GM23338 (cell line): ENCODE measurements around the gene PRKD3.

Experiments
- CREB1 ChIP-seq: fragments of 250-450 bp; sonication (Bioruptor Pico); IDR thresholded peaks from 2 replicates; pipeline ENCODE4 v1.5.0; 2020; ENCODE audit warnings: low read depth, mild to moderate bottlenecking, moderate library complexity
- CTCF ChIP-seq, 2 experiments: fragments of 200-600 bp in 1 of 2; sonication (generic) in 1 of 2; conservative IDR thresholded peaks; 2 replicates each; pipeline versions ENCODE4 v1.5.1 to v1.6.1; 2016 to 2017; ENCODE audit warnings: antibody characterized with exemption in 2 of 2, low read depth in 2 of 2, mild to moderate bottlenecking in 2 of 2, moderate library complexity in 1 of 2
- ETS1 ChIP-seq: IDR thresholded peaks from 2 replicates; pipeline ENCODE4 v1.6.1; 2016; ENCODE audit warnings: antibody characterized with exemption
- EZH2 ChIP-seq: fragments of 200-600 bp; sonication (generic); IDR thresholded peaks from one replicate; pipeline ENCODE4 v1.8.0; 2017; ENCODE audit warnings: antibody characterized with exemption, mild to moderate bottlenecking, low read depth; ENCODE audit not compliant: unreplicated experiment
- EZH2phosphoT487 ChIP-seq: fragments of 200-600 bp; sonication (generic); IDR thresholded peaks from one replicate; pipeline ENCODE4 v1.8.1; 2018; ENCODE audit warnings: antibody characterized with exemption; ENCODE audit not compliant: unreplicated experiment
- JUNB ChIP-seq: IDR thresholded peaks from one replicate; pipeline ENCODE4 v1.6.1; 2016; ENCODE audit warnings: antibody characterized with exemption; ENCODE audit not compliant: unreplicated experiment
- POLR2AphosphoS5 ChIP-seq: IDR thresholded peaks from 2 replicates; pipeline ENCODE4 v1.6.1; 2016; ENCODE audit warnings: antibody characterized with exemption, low read depth
- REST ChIP-seq: IDR thresholded peaks from one replicate; pipeline ENCODE4 v1.6.1; 2018; ENCODE audit warnings: antibody characterized with exemption; ENCODE audit not compliant: unreplicated experiment
- STAT1 ChIP-seq: IDR thresholded peaks from one replicate; pipeline ENCODE4 v1.6.1; 2016; ENCODE audit warnings: antibody characterized with exemption; ENCODE audit not compliant: unreplicated experiment
- ZNF331 ChIP-seq: fragments of 250-450 bp; sonication (Bioruptor Pico); IDR thresholded peaks from 2 replicates; pipeline ENCODE4 v1.5.0; 2020; ENCODE audit warnings: low read depth, mild to moderate bottlenecking, moderate library complexity

GRCh38 chr2:37344453-37345361 lies 20.1 kb upstream of the PRKD3 start, which contains the start of gene QPCT:
- TF ChIP-seq CREB1 (CRISPR knock-in tag): 0 out of 2 replicates have a peak, but pooled peaks have one; percentile 6
- no peak for TF ChIP-seq CTCF (conservative IDR thresholded peaks at IDR 0.05; ENCODE audit: low read depth in 2 of 2)
- TF ChIP-seq EZH2: no peak
- TF ChIP-seq STAT1: no peak
- no peak; the same call in 1 of the 2 replicates for TF ChIP-seq POLR2AphosphoS5
- TF ChIP-seq REST: no peak
- no peak for TF ChIP-seq ETS1
- TF ChIP-seq ZNF331 (CRISPR knock-in tag): no peak
- TF ChIP-seq EZH2phosphoT487: no peak
- no peak for TF ChIP-seq JUNB
